Kidney epithelial cell (primary cell): Measurements from ENCODE around the gene LRP5. TPM values are rescaled to one million over a fixed set of nuclear protein-coding genes. Genes with fewer than 3 reads are reported as not detected.
"Not testable (repeated sequence)": the region's sequence is repeated elsewhere in the genome, so short reads cannot be mapped to it uniquely, and the experiment has no call there.

Experiments
- DNase-seq: peaks from one replicate; pipeline ENCODE4 v3.0.0-alpha.2; 2010; ENCODE audit warnings: low read depth
- H3K27me3 ChIP-seq: 2 replicates; pipeline ENCODE4 v1.6.0; 2011; ENCODE audit warnings: low read length; ENCODE audit not compliant: control insufficient read depth, insufficient read depth
- H3K36me3 ChIP-seq: 2 replicates; pipeline ENCODE4 v1.5.1; 2011; ENCODE audit warnings: low read length; ENCODE audit not compliant: control insufficient read depth, insufficient read depth
- H3K4me3 ChIP-seq: 2 replicates; pipeline ENCODE4 v1.5.1; 2011; ENCODE audit warnings: low read depth, mild to moderate bottlenecking, control low read depth, low read length
- CTCF ChIP-seq: IDR thresholded peaks from 2 replicates; pipeline ENCODE4 v1.5.1; 2011; ENCODE audit warnings: mild to moderate bottlenecking, moderate library complexity, low read length, control low read depth, inconsistent platforms; ENCODE audit not compliant: insufficient read depth, poor library complexity, severe bottlenecking
- total RNA-seq: library from RNA; depleted of rRNA; stranded (reverse); fragments of >200 nt; gene quantifications from 2 replicates; pipeline ENCODE4 v1.2.3, GENCODE V29; 2015

The LRP5 gene
- total RNA-seq, 1 donor from 2014 or later, result 31.6 TPM

GRCh38 chr11:68297812-68298658, 14.4 kb upstream of the LRP5 start:
- DNase-seq, result no peak
- Histone ChIP-seq H3K36me3 (no peaks in the 10 kb centered on the region), H3K27me3 (no peaks in the 10 kb centered on the region), H3K4me3 (no peak overlapping the region)
- TF ChIP-seq CTCF, result peak; percentile 99

GRCh38 chr11:68298659-68299516, 13.5 kb upstream of the LRP5 start:
- no peak for TF ChIP-seq CTCF
- Histone ChIP-seq H3K36me3 (no peaks in the 10 kb centered on the region), H3K27me3 (no peaks in the 10 kb centered on the region), H3K4me3 (no peak overlapping the region)
- DNase-seq, result no peak

GRCh38 chr11:68299517-68299879, 12.9 kb upstream of the LRP5 start:
- not testable (repeated sequence) for H3K36me3 ChIP-seq, H3K27me3 ChIP-seq, H3K4me3 ChIP-seq, DNase-seq

GRCh38 chr11:68300076-68300830, 12.1 kb upstream of the LRP5 start:
- H3K4me3 ChIP-seq, result no peak overlapping the region
- TF ChIP-seq CTCF, result no peak
- no peaks in the 10 kb centered on the region for H3K27me3 ChIP-seq
- no peaks in the 10 kb centered on the region for H3K36me3 ChIP-seq
- no peak for DNase-seq

- no peak overlapping the region for H3K4me3 ChIP-seq
- no peaks in the 10 kb centered on the region for H3K27me3 ChIP-seq
- DNase-seq, result no peak
- no peaks in the 10 kb centered on the region for H3K36me3 ChIP-seq
- TF ChIP-seq CTCF, result no peak
Observed at GRCh38 chr11:68302256-68302655, 10.1 kb upstream of the LRP5 start.

GRCh38 chr11:68302670-68303069, 9.7 kb upstream of the LRP5 start:
- Histone ChIP-seq H3K36me3 (no peaks in the 10 kb centered on the region), H3K4me3 (no peak overlapping the region), H3K27me3 (no peaks in the 10 kb centered on the region)
- TF ChIP-seq CTCF, result no peak
- peak; percentile 25 for DNase-seq
